ENCODE results near the gene GOLGA2.
"Not testable (repeated sequence)": the region's sequence is repeated elsewhere in the genome, so short reads cannot be mapped to it uniquely, and the experiment has no call there.

GOLGA2 gene

DNA sequence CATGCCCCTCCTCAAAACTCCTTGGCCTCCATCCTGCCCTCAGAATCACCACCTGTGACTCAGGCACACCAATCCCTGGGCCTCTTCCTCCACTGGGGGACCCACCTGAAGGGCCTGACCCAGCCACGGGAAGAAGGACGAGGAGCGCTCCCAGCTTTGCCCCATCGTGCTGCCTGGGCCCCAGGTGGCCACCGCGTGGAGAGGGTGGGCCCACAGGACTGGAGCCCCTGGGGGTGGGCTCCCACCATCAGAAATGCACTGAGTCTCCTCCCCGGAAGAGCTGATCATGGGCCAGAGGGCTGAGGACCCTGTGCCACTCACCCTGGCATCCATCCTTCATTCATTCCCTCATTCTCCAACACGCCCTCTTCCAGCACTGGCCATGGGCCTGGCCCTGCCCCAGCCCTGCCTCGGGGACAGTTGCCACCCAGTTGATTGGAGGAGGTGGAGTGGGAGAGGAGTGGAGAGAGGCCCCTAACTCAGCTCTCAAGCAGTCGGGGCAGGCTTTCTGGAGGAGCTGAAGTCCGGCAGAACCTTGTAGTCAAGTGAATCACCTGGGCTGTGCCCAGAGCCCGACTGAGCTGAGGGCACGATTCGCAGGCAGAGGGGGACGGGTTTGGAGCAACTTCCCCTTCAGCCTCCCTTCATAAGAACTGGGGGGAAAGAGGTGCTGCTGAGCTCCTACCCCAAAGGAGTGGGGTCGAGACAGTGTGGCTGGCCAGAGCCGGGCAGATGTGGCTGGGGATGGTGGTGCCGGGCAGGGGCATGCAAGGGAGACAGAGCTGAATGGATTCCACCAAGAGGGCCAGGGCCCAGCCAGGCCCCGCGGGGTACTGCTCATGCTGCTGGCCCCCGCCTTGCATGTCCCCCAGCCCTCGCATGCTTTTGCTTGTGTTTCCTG is 43.0 kb downstream of the GOLGA2 start:
- DNase-seq, result no peak

DNA sequence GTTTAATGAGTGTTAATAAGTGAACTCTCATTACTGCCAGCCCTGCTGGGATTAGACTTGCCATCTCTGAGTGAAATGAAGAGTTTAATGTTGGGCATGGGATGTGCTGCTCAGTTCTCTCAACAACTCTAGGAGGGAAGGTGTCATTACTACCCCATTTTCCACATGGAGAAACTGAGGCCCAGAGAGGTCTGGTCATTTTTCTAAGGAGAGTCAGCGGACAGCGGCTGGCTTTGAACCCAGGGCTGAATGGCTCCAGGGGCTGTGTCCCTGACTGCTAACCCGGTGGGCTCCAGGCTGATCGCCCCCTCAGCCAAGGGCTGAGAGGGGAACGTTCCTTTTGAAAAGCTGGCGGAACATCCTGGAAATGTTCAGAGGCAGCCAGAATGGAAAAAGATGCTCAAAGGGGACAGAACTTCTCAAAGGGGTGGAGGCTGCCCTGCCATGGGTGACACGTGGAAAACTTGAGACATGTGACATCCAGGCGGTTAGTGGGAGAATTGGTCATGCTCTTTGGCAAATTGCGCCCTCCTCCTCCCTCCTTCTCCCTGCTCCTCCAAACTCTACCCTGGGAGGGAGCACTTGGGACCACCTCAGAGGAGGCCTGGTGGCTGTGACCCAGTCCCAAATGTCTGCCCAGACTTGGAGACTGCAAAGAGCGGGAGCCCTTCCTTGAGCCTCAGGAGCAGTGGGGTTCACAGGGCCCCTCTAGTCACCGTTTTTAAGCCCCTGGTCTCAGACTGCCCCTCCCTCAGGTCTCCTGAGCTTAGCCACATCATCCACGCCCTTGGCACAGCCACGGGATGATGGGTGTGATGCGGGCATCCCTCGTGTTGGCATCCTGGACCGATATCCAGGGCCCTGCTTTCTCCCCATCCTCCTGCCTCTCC is 43.9 kb downstream of the GOLGA2 start:
- no peak for DNase-seq

DNA sequence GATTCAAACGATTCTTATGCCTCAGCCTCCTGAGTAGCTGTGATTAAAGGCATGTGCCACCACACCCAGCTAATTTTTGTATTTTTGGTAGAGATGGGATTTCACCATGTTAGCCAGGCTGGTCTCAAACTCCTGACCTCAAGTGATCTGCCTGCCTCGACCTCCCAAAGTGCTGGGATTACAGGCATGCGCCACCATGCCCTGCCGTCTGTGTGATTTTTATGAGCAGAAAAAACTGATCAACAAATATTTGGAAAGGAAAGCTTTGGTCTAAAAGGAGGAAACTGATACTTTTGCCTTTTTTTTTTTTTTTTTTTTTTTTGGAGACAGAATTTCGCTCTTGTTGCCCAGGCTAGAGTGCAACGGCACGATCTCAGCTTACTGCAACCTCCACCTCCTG is 44.9 kb downstream of the GOLGA2 start:
- DNase-seq, result not testable (repeated sequence)

- DNase-seq, result no peak
Measured at GRCh38 chr9:128226412-128226801, 49.4 kb downstream of the GOLGA2 start.

- no peak for DNase-seq
Measured at GRCh38 chr9:128225770-128226411, 49.9 kb downstream of the GOLGA2 start.

DNA sequence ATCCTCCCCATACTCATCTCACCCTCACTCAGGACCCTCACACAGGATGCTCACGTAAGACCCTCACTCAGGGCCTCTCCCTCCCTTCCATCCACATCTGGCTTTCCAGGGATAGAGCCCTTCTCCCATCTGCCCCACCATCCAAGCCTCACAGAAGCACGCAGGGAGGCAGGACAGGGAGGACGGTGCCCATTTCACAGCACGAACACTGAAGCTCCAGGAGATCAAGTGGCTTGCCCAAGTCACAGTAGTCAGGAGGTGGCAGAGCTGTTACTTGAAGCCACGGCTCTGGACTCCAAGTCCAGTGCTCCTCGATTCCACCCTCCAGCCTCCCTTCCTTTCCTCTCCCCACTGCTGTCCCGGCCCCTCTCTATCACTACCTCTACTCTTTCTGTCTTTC is 50.9 kb downstream of the GOLGA2 start:
- DNase-seq, result no peak

GRCh38 chr9:128222880-128223670 is 52.7 kb downstream of the GOLGA2 start:
- DNase-seq, result no peak

DNA sequence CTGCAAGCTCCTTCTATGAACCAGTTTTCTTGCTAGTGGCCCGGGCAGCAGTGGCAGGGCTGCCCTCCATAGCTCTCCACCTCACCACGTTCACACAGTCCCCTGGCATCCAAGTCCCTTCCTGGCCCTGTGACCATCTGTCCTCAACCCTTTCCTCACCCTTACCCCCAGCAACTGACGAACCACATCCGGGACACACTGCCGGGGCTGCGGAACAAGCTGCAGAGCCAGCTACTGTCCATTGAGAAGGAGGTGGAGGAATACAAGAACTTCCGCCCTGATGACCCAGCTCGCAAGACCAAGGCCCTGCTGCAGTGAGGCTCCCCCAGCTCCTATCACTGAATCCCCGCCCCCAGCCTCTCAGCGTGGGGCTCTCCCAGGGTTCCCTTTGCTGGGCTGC is 53.8 kb downstream of the GOLGA2 start:
- DNase-seq, result no peak

GRCh38 chr9:128219831-128220230 is 56.0 kb downstream of the GOLGA2 start:
- DNase-seq, result no peak

DNA sequence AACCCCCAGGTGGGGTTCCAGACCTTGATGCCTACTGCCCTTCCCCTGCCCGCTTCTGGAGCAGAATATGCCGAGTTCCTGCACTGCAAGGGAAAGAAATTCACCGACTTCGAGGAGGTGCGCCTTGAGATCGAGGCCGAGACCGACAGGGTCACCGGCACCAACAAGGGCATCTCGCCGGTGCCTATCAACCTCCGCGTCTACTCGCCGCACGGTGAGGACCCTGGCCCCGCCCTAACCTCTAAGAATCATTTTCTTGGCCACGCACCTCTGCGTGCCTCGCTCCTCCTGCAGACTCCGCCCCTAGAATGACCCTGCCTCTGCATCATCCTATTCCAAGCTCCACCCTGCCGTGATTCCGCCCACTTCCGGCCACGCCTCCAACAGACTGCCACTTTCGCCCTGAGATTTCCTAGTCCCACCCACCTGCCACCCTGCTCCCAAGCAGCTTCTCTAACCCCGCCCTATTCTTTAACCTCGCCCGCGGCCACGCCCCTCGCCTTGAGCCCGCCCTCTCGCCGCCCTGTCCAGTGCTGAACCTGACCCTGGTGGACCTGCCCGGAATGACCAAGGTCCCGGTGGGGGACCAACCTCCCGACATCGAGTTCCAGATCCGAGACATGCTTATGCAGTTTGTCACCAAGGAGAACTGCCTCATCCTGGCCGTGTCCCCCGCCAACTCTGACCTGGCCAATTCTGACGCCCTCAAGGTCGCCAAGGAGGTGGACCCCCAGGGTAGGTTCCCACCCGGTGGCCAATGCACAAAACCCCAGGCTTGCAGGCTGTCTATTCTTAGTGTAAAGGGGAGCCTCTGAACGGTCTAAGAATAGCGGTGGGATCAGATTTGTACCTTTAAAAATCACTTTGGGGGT is 57.1 kb downstream of the GOLGA2 start:
- DNase-seq, result no peak

DNA sequence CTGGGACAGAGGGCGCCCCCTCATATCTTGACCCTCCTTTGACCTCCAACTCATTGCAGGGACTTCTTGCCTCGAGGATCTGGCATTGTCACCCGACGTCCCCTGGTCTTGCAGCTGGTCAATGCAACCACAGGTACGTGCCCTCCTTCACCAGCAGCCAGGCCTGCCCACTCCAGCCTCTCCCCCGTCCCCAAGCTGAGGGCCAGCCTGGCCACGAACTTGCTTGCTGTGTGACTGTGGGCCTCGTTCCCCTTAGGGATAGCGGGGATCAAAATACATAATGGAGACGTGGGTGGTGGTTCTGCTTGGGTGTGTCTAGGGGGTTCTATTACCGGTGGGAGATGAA is 57.7 kb downstream of the GOLGA2 start:
- no peak for DNase-seq

- no peak for DNase-seq
Measured at GRCh38 chr9:128216781-128217553, 58.8 kb downstream of the GOLGA2 start.

DNA sequence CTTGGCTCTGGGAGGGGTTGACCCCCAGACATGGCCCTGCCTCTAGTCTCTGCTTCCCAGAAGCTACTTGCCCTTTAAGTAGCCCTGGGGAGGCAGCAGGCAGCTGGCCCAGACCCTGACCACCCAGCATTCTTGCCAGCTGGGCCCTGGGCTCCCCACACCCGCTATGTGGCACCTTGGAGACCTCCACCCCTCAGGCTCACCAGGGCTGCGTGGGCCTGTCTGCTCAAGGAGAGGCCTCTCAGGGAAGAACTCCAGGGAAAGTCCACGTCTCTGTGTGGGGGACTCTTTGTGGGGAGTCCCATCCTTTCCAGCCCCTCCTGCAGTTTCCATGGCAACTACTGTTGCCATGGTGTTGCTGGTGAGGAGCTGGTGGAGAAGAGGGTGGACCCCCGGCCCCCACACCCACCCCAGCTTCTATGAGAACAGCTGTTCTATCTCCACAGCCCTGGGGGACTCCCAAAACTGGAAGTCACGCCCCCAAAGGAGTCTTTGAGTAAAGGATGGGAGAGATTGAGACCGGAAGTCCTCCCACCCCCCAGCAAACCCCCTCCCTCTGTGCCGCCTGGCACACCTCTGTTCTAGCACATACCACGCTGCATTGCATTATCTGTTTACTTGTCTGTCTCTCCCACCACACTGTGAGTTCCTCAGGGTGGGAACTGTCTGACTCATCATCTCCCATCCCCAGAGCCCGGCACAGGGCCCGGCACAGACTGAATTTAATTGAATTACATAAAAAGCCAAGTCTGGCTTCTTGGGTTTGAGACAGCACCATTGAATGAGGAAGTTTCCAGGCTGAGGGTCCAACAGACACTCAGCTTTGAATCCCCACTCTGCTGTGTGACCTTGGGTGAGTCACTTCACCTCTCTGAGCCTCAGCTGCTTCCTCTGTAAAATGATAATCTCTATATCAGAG is 60.1 kb downstream of the GOLGA2 start:
- DNase-seq, result no peak

GRCh38 chr9:128214571-128215490 is 61.0 kb downstream of the GOLGA2 start:
- no peak for DNase-seq

- no peak for DNase-seq
Measured at GRCh38 chr9:128213746-128214497, 61.9 kb downstream of the GOLGA2 start.

DNA sequence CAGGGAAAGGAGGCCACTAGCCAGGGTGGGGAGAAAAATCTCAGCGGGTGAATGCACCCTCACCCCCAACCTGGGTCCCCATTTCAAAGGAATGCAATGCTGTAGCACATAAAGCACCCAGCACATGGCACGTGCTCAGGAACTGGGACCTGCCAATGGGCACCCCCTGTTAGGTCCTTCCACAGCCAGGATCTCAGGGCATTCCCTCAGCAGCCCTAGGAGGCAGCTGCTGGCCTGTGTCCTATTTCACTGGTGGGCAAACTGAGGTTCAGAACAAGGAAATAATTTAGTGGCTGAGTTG is 63.9 kb downstream of the GOLGA2 start:
- DNase-seq, result no peak

DNA sequence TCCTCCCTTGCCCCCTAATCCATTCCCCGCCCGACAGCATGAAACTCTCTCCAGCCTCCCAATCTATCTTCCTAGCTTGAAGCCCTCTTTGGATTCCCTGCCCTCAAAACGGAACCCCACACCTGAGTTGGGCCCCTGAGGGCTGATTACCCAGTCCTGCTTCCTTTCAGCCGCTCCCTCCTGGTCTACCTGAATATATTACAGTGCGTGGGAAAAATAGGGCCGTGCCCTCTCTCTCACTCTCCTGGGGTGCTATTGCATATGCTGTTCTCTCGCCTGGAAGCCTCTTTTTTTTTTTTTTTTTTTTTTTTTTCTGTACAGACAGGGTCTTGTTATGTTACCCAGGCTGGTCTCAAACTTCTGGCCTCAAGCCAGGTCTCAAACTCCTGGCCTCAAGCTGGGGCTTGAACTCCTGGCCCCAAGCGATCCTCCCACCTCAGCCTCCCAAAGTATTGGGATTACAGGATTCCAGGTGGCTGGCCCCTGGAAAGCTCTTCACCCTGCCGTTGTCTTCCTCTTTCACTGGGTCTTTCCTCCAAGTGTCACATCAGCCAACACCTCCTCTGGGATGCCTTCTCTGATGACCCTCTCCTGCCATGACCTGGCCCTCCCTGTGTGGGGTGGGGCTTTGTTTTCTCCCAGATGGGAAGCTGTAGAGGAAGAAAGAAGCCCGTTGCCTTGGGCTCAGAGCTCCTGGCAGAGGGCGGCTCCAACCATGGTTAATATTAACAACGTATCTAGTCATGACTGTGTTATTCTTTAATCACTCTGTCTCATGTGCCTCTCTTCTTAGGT is 64.4 kb downstream of the GOLGA2 start:
- no peak for DNase-seq

All from NCI-H2227 treated with DMSO at 0.1 percent for 48 hours (cell line).